ENCODE data around the gene ADCY2.
A peak's percentile ranks its signal among the peaks of the same experiment; 100 is the strongest.

The ADCY2 gene

DNA sequence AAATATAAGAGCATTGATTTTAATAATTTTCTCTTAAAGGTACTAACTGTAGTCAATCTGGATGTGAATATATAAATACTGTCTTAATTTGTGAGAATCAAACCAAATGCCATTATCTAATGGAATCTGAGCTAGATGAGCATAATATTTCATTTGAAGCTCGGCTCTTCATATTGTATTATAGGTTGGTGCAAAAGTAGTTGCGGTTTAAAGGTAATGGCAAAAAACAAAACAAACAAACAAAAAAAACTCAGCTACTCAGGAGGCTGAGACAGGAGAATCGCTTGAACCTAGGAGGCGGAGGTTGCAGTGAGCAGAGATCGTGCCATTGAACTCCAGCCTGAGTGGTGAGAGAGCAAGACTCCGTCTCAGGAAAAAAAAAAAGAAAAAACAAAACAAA, 358.6 kb downstream of the ADCY2 start:
- no peak for DNase-seq

DNA sequence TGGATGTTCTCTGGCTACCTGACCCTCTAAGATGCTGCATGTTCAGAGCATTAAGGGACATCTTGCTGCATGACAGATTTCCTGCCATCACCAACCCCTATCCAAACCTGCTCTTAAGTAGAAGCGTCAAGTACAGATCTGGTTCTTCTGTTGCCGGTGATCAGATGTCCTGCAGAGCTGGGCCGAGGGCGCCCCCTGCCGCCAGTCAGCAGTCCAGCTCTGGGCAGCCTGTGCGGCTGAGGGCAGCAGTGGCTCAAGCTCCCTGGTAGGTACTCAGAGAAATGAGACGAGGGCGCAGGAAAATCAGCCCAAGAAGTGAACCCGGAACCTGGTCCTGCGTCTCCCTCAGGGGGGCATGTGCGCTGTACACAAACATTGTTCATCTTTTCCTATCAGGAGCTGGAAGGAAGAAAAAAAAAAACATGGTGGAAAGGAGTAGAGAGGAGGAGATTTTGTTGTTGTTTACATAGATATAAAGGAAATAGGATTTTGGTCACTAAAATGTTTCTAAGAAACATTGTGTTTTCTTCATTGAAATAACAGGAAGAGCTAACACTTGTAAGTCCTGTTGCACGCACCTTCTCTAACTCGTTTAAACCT, 359.2 kb downstream of the ADCY2 start:
- peak; percentile 25 to 48 for DNase-seq

DNA sequence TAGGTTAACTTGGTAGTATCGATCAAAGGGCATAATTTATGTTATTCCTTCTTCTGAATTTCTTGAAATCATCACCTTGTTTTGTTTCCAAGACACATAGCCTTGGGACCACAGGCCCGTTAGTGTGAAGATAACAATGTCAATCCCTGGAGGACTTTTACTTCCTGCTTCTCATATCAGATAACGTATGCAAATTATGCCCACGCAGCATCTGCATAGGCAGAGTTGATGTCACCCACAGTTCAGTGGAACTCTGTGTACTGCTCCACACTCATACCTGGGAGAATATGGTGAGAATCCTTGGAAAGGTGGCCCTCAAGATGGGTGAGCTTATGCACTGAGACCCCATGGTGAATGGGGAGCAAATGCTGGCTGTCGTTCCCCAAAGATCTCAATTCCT, 360.0 kb downstream of the ADCY2 start:
- DNase-seq, result no peak

DNA sequence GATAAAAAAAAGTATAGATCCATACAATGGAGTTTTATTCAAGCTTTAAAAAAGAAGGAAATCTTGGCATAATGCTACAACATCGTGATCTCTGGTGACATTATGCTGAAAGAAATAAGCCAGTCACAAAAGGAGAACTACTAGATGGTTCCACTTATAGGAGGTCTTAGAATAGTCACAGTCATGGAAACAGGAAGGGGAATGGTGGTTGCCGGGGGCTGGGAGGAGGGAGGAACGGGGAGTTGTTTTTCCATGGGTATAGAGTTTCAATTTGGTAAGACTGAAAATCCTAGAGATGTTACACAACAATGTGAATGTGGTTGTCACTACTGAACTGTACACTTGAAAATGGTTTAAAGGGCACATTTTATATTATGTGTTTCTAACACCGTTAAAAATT, 360.5 kb downstream of the ADCY2 start:
- DNase-seq, result no peak

DNA sequence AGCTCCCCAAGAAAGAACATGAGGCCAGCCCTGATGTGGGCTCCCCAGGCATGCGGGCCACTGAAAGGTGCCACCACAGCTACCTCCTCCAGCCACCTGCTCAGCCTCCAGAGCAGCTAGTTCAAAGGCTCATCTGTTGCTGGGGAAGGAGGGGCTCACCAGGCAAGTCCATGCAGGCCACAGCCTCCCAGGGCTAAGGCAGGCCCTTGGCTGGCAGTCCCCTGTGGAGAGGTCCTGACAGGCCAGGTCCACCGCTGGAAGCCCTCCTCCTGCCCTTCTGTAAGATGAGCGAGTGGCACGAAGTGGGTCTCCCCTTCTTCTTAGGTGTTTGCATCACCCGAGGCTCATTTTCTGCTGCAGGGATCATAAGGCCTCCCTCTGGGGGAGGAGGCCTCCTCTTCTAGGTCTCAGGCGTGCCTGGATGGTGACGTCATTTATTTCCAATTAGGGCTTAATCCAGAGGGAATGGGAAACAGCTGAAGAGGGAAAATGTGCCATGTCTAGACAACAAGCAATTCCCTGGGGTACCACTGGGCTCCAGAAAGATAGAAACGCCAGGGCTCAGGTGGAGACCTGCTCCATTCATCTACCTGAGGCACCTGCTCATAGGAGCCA, 363.4 kb downstream of the ADCY2 start:
- DNase-seq, result no peak

DNA sequence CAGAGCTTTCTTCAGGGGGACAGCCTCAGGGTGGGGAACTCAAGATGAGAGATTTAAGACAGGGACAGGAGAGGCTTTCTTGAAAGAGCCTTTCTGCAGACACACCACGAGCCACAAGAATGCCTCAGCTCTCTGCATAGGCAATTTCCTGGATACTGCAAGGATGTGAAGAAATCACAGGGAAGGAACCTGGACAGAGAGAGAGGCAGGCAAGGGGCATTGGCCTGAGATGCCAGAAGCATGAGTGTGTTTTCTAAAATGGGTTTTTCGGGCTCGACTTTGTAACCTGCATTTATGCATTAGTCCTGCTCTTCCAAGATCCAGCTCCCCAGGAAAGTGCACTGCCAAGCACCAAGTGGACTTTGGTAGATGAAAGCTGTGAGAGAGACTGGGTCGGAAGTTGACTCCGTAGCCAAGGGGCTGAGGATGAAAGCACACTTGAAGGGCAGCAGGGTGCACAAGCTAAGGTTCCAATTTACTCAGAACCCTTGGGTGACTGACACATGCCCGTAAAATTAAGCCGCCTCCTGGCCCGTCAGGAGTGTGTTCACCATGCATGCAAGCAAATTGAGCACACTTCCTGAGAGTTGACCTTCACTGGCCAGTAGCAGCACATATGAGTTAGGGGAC, 364.1 kb downstream of the ADCY2 start:
- no peak for DNase-seq

DNA sequence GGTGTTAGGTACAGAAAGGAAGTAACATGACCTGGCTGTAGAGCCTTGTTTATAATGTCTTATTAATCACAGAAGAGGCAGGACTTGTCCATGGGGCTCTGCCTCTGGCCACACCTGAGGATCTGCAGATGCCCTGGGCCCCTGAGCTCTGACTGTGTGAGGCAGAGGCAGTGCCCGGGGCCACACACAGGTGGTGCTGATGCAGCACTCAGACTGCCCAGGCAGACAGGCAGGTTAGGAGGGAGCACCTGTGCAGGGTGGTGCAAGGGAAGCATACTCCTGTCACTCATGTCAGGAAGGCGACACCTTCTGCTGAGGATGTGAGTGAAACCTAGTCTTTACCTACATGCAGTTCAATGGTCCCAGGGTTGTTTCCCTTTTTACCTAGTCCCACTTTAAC, 366.3 kb downstream of the ADCY2 start:
- DNase-seq, result peak; percentile 20 to 43

DNA sequence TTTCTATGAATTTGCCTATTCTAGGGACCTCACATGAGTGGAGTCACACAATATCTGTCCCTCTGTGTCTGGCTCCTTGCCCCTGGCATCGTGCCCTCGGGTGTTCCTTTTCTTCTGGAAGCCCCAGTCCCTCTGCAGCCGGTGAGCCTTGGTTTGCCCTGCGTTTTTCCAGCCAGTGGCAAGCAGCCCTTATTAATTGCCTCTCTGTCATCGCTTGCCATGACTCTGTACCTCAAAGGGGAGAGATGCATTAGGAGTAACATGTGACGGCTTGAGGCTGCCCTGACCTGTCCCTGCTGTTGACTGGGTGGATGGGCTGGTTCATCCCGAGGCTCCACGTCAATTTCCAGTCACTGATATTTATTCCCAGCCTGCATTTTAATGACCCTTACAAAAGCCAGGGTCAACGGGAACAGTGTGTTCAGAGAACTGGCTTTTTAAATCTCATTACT, 367.7 kb downstream of the ADCY2 start:
- no peak for DNase-seq

DNA sequence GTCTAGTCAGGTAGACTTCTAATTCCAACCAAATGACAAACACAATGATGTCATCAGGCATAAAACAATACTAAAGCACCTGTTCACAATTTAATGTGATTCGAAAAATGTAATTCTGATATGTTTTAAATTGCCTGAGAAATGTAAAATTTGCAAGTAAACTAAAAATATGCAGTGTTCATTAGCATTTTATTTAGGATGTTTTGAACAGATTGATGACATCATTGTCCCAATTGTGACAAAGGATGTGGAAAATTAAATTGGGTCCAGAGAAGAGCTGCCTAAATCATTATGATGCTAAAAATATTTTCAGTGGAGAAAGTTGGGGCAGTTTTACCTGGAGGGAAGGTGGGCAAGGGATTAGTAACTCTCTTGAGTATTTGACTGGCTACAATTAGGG, 368.5 kb downstream of the ADCY2 start:
- DNase-seq, result no peak

DNA sequence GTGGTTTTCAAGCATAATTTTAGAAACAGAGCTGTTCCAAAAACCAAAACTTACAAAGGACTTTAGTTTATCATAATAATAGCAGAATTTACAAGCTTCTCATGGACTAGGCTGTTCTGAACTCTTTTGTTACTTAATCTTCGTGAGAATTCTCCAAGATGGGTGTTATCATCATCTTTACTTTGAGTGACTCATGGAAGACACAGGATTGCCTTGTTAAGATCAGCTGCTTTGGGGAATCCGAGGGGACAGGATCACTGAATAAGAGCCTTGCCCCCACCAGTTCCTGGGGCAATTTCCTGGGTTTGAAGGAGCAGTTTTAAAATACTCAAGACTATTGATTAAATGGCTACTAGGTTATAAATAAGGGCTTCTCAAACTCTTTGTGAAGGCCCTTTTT, 374.5 kb downstream of the ADCY2 start:
- no peak for DNase-seq

DNA sequence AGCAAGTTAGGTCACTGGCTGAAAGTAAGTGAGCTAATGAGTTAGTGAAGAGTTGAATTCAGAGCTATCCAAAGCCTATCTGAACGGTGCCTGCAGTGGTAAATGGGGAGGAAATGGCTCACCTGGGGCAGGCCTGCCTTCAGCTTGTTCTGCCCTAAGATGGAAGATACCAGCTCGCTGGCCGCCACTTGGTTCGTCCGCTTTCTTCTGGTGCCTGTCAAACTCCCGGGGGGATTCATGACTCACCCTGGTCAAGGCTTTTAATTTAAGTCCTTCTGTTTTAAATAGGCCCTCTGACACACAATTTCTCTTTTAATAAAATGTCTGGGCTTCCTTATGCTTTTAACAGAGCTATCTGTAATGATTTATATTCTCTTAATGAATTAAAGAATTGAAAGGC, 376.2 kb downstream of the ADCY2 start:
- DNase-seq, result no peak

DNA sequence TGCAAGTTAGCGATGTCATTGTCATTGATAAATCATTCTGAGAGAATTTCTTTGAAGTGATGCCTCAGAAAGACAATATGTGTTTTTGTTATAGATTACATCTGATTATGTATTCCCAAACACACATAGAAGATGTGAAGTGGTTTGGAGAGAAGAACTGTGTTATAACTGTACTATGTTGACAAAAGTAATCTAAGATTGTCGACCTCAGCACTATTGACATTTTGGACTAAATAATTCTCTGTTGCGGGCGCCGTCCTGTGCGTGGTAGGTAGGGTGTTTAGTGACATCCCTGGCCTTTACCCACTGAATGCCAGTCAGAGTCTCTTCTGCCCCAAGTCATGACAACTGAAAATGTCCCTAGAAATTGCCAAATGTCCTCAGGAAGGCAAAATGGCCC, 377.2 kb downstream of the ADCY2 start:
- no peak for DNase-seq

DNA sequence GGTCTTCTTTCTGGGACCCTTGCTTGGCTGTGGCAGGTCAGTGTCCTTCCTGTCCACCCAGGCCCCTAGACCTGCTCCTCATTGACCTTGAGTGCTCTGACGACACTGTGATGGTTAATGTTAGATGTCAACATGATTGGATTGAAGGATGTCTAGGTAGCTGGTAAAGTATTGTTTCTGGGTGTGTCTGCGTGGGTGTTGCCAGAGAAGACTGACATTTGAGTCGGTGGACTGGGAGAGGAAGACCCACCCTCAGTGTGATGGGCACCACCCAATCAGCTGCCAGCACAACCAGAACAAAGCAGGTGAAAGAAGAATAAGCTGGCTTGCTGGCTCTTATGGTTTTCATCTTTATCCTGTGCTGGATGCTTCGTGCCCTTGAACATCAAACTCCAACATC, 380.5 kb downstream of the ADCY2 start:
- no peak for DNase-seq

DNA sequence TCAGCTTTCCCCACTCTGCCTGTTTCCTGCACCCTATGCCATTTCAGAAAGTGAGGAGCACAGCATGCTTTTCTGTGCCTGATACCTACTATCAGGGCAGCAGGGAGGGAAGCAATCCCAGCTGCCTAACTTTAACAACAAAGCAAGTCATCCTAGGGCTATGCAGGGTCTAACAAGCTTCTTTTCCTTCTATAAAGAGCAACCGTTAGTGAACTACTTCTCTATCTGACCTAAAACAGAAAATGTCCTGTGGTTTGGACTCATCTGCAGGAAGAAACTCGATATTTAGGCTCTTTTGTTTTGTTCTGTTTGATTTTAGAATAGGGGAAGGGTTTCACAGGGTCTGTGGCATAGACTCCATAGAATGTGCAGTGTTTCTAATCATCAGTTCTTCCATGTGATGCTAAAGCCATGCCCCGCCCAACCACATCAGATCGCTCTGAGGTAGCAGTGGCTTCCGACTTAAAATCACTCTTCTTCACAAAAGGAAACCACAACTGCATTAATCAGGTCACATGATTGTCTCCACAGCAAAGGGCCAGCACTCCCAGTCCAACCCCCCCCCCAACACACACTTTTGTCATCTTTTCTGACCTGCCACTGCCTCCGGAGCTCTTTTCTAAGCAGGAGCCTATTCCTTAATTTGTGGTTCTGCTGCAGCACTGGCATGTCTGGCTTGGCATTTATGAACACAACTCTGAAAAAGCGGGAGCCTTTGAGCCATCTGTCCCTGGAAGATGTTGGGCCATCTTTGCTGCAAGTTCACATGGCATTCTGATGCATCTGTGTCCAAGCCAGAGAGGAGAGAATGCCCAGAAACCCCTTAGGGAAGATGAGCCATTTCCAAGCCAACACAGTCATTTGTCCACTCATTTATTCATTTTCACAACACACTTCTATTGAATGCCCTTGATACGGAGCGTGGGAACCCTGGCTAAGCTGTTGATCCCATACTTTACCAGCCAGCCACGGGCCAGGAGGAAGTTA, 383.4 kb downstream of the ADCY2 start:
- DNase-seq, result no peak

DNA sequence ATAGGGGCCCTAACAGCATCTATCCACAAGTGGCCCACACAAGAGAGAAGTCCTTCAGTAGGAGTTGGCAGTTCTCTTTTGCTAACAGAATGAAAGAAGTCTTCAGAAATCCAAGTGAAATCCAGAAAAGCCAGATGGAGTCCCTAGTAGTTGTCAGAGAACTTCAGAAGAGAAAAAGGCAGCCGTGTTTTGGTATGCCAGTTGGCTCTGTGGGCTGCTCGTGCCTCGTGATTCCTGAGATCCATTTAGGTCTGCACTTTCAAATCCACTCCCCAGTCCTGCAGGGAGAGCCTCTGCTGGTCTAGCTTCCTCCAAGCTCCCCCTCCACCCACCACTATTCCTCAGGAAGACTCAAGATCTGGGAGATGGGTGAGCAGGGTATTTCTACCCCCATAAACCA, 386.0 kb downstream of the ADCY2 start:
- no peak for DNase-seq

DNA sequence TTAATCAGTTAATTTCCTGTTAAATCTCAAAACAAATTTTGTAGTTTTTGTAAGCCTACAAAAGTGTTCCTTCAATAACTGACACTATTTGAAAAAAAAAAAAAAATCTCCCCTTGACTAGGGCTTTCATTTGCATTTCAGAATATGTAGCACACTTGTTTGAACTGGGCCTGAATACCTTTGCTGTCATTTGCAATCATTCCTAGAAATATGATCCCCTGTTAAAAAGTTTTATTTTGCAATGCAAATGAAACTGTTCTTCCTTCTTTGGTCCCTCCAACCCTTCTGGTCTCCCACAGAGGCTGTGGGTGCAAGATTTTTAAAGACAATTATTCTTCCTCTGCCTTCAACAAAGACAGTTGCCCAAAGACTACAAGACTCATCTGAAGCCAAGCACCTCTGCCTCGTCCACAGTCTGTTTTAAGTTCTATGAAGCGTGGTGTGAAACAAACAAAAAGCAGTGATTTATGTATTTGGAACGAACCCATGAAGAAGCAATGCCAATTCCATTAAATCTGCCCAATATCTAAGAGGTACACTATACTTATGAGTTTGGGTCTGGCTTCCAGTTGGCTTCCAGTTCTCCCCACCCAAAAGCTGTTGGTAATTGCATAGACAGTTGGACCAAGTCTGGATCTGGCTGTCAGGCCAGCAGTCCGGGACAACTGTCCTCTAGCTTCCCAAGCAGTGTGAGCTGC, 388.9 kb downstream of the ADCY2 start:
- DNase-seq, result no peak

DNA sequence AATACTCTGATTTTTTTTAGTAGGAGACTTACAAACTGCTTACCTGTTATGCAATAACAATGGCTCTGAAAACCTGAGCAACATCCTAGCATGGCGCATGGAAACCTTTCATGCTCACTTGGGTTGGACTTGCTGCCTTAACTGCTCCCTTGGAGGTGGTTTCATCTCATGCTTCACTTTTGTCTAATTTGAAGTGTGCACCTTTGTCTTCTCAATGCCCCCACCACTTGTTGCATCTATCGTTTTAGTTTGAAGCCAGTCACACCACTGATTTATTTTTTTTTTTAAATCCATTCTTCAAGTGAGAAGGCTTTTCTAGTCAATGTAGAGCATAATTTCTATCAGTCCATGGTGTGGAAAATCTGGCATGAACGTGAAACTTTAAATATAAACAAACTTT, 391.8 kb downstream of the ADCY2 start:
- DNase-seq, result no peak

DNA sequence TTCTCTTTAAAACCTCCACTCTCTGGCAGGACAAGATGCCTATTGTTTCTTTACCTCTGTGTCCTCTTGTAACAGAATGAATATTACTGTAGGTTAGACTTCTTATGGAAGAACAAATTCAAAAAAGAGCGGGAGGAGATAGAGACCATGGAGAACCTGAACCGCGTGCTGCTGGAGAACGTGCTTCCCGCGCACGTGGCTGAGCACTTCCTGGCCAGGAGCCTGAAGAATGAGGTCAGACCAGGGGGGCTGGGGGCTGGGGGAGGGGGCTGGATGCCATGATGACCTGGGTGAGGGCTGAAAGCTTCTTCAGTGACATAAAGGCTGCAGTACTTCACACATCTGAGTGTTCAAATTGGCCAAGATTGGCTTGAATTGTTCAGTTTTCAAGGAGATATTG, 393.6 kb downstream of the ADCY2 start:
- DNase-seq, result no peak

DNA sequence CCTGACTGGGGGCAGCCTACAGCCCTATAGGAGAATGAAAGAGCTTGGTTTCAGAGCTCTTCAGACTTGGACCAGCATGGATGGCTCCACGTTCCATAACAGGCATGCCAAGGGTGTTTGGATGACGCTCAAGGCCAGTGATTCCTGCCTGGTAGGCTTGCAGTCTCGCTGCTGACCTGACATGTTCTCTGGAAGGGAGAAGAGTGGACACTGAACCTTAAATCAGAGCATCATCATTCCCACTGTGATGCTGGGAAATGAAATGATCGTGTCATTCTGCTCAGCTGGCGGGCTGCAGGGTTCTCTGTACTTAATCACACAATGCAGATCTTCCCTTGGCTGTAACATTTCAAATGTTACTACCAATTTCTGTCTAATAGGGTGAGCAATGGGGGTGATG, 398.0 kb downstream of the ADCY2 start:
- DNase-seq, result no peak

DNA sequence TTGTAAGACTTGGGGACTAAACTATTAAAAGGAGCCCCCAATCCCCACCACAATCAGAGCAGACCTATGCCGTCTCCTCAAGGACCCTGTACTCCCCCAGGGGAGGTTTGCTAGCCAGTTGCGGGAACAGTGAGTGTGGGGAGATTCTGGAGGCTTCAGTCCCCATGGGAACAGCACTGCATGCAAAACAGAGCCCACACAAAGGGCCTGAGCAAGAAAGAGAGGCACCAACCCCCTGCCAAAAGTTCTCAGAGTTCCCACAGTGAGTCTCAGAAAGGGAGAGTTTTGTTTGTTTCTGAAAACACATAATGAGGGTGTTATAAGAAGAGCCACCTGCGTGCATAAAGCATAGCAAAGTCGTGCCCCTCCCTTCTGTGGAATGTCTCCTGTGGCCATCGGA, 398.4 kb downstream of the ADCY2 start:
- no peak for DNase-seq

DNA sequence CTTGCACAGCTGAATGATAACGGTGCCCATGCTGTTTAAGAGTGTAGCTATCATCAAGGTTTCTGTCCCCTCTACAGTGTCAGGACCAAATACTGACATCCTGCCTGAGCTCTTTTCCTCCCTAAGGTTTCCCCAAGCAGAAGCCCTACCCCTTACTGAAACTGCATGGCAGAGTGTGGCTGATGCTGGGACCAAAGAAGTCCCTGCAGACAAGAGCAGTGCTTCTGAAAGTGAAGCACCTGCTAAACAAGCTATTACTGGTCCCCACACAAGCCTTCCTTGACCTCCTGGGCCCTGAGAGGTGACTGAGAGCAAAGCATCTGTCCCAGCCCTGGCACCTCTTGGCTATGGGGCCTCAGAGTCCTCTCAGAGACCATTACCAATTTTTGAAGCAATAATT, 398.9 kb downstream of the ADCY2 start:
- DNase-seq, result no peak

DNA sequence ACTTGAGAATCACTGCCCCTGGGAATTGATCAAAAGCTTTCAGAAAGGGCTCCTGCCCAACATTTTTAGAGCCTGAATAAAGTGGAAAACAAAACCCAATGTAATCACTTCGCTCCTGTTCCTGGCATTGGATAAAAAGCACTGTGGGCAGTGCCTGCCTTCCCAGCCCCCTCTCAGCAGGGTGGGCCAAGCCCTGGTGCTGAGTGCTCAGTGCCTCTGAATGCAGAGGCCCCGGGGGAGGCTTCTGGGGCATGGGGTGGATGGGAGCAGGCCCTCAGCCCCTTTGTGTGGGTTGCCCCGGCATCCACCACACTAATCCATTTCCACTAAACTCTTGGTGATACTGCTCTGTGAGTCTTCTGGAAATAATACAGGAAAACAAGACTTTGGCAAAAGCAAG, 399.4 kb downstream of the ADCY2 start:
- no peak for DNase-seq

Measured in NCI-H187 (cell line).